Type B pancreatic cell (in vitro differentiated cells): Measurements from ENCODE around the gene MSMP. TPM values are rescaled to one million over a fixed set of nuclear protein-coding genes. Genes with fewer than 3 reads are reported as not detected.

Experiments
- DNase-seq: peaks from one replicate; pipeline ENCODE4 v3.0.0; 2021; ENCODE audit warnings: mixed read lengths; ENCODE audit not compliant: unreplicated experiment; ENCODE audit errors: extremely low spot score
- H3K27ac Mint-ChIP-seq: 2 replicates; pipeline ENCODE4 v1.8.0; 2021; ENCODE audit warnings: mild to moderate bottlenecking, mixed read lengths
- H3K27me3 Mint-ChIP-seq: 2 replicates; pipeline ENCODE4 v1.8.0; 2021; ENCODE audit warnings: mixed read lengths
- H3K36me3 Mint-ChIP-seq: 2 replicates; pipeline ENCODE4 v1.8.0; 2021; ENCODE audit warnings: mixed read lengths
- H3K4me1 Mint-ChIP-seq: one replicate; pipeline ENCODE4 v1.8.0; 2021; ENCODE audit warnings: mixed read lengths; ENCODE audit not compliant: unreplicated experiment
- H3K4me3 Mint-ChIP-seq: 2 replicates; pipeline ENCODE4 v1.8.0; 2021; ENCODE audit warnings: mild to moderate bottlenecking, mixed read lengths
- H3K9me3 Mint-ChIP-seq: 2 replicates; pipeline ENCODE4 v1.8.0; 2021; ENCODE audit warnings: mixed read lengths
- CTCF ChIP-seq: fragments of 200-600 bp; sonication (generic); conservative IDR thresholded peaks from 2 replicates; pipeline ENCODE4 v1.5.0; 2021; ENCODE audit warnings: antibody characterized with exemption, mild to moderate bottlenecking
- total RNA-seq: library from RNA; stranded (reverse); gene quantifications from 2 replicates; pipeline ENCODE4 v1.2.1, GENCODE V29; 2021; ENCODE audit warnings: low replicate concordance

Gene MSMP
- total RNA-seq, 1 donor from 2014 or later = not detected

GRCh38 chr9:35760651-35761050 is 6.6 kb upstream of the MSMP start:
- Mint-ChIP-seq H3K27ac (peak overlapping the region; percentile 64), H3K27me3 (no peaks in the 10 kb centered on the region), H3K4me1 (peaks cover 11% of the 10 kb centered on the region), H3K36me3 (peaks cover 9% of the 10 kb centered on the region), H3K9me3 (no peaks in the 10 kb centered on the region), H3K4me3 (peak overlapping the region; percentile 44)
- no peak for DNase-seq
- TF ChIP-seq CTCF = no peak

DNA sequence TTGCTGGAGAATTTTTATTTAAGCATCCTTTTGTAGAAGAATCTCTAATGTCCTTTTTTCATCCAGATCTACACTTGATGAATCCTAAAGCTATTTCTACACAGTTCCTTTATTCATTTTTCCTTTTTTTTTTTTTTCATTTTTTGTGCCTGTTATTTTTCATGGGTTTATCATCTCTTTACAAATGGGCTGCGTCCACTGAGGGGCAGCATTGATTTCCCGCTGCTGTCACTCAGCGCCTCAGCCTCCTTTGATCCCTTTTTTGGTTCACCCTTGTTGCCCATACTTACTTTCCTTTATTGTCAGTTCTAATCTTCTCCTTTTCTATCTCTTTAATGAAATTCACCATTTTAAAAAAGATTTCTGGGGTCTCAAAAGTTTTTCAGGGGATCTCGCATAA is 5.7 kb upstream of the MSMP start:
- Mint-ChIP-seq H3K4me1 (peaks cover 11% of the 10 kb centered on the region), H3K9me3 (no peaks in the 10 kb centered on the region), H3K36me3 (peaks cover 9% of the 10 kb centered on the region), H3K27ac (no peak overlapping the region), H3K4me3 (no peak overlapping the region), H3K27me3 (no peaks in the 10 kb centered on the region)
- TF ChIP-seq CTCF = no peak
- DNase-seq = no peak

- Mint-ChIP-seq H3K27me3 (no peaks in the 10 kb centered on the region), H3K9me3 (no peaks in the 10 kb centered on the region), H3K27ac (no peak overlapping the region), H3K36me3 (peaks cover 14% of the 10 kb centered on the region), H3K4me1 (peaks cover 11% of the 10 kb centered on the region), H3K4me3 (peak overlapping the region; percentile 62)
- no peak for DNase-seq
- no peak for TF ChIP-seq CTCF
Measured at GRCh38 chr9:35758475-35759050, 4.5 kb upstream of the MSMP start.

- no peak for DNase-seq
- Mint-ChIP-seq H3K27ac (peak overlapping the region; percentile 13), H3K36me3 (peaks cover 18% of the 10 kb centered on the region), H3K4me1 (peaks cover 11% of the 10 kb centered on the region), H3K9me3 (no peaks in the 10 kb centered on the region), H3K4me3 (peak overlapping the region; percentile 65), H3K27me3 (no peaks in the 10 kb centered on the region)
- TF ChIP-seq CTCF = no peak
Measured at GRCh38 chr9:35757892-35758275, 3.8 kb upstream of the MSMP start.

DNA sequence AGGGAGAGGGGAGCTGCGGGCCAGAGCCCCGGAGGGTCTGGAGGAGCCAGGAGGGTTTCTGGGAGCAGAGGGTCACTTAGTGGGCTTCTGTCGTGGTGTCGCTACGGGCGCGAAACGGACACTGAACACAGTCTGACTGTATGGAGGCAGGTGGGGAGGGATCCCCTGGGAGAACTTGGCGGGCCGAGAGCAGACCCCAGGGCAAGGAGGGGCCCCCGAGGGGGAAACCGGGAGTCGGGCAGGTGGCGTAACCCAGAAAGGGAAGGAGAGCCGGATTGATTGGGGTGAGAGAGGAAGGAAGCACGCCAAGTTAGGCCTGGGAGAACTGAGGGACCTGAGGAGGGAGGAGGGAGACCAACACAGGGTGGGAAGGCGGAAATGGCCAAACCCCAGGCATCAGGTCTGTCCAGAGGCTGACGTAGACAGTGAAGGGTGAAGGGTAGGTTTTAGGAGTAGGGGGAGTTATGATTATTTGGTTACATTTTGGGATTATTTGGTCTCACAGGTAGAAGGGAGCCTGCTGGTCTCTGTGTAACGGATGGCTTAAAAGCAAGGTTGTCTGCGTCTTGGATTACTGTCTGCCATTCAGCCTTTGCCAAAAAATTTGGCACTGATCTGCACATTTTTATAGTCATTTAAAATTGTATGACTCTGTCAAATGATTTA is 3.3 kb upstream of the MSMP start:
- peaks cover 21% of the 10 kb centered on the region for H3K36me3 Mint-ChIP-seq
- H3K27ac Mint-ChIP-seq = peak overlapping the region; percentile 93
- H3K9me3 Mint-ChIP-seq = no peaks in the 10 kb centered on the region
- TF ChIP-seq CTCF = no peak
- peak overlapping the region; percentile 95 for H3K4me3 Mint-ChIP-seq
- H3K27me3 Mint-ChIP-seq = no peaks in the 10 kb centered on the region
- DNase-seq = no peak
- peaks cover 11% of the 10 kb centered on the region for H3K4me1 Mint-ChIP-seq
